CD4-positive, alpha-beta T cell (primary cell): Measurements from ENCODE around the gene CDK6. TPM values are rescaled to one million over a fixed set of nuclear protein-coding genes. Genes with fewer than 3 reads are reported as not detected.

ENCODE experiments used
- ATAC-seq: fragments of 200-7000 bp; cut with Tn5 transposase; one replicate; pipeline ENCODE4 v1.10.0; 2022; ENCODE audit warnings: mild to moderate bottlenecking; ENCODE audit not compliant: poor library complexity
- CTCF ChIA-PET: fragments of 350-600 bp; sonication (Branson Sonifier 250); formaldehyde crosslinking; loops from one replicate; lab custom pipeline; 2021; ENCODE audit warnings: antibody characterized with exemption, inconsistent platforms; lab: Charles Lee
- POLR2A ChIA-PET: fragments of 350-600 bp; sonication (Branson Sonifier 250); formaldehyde crosslinking; loops from one replicate; lab custom pipeline; 2021; ENCODE audit warnings: antibody characterized with exemption, inconsistent platforms; lab: Charles Lee
- DNase-seq, 14 experiments: peaks; one replicate each; pipeline ENCODE4 v3.0.0-alpha.2; 2013 to 2020; ENCODE audit warnings: mixed read lengths in 2 of 14
- H3K27ac ChIP-seq, 2 donors: one replicate each; pipeline versions ENCODE4 v1.5.1 to v1.7.0; 2013; ENCODE audit warnings: low read length in 2 of 2, low read depth in 1 of 2, mild to moderate bottlenecking in 1 of 2
- H3K27me3 ChIP-seq, 2 experiments: 1 replicate in 1 of 2; 2 replicates in 1 of 2; pipeline versions ENCODE4 v1.6.1 to v1.7.0; 2013; ENCODE audit warnings: low read length in 2 of 2, control low read depth in 1 of 2, mild to moderate bottlenecking in 1 of 2, moderate library complexity in 1 of 2; ENCODE audit not compliant: insufficient read depth in 2 of 2, control insufficient read depth in 1 of 2
- H3K36me3 ChIP-seq: one replicate; pipeline ENCODE4 v1.6.1; 2013; ENCODE audit warnings: low read length, control low read depth; ENCODE audit not compliant: insufficient read depth
- H3K4me1 ChIP-seq: one replicate; pipeline ENCODE4 v1.6.1; 2013; ENCODE audit warnings: low read length, control low read depth; ENCODE audit not compliant: insufficient read depth
- H3K4me3 ChIP-seq: one replicate; pipeline ENCODE4 v1.5.1; 2013; ENCODE audit warnings: mild to moderate bottlenecking, low read length, moderate library complexity
- H3K9me3 ChIP-seq, 2 experiments: 1 replicate in 1 of 2; 2 replicates in 1 of 2; pipeline versions ENCODE4 v1.6.1 to v1.7.0; 2013; ENCODE audit warnings: low read length in 2 of 2, mild to moderate bottlenecking in 2 of 2, control low read depth in 1 of 2, moderate library complexity in 1 of 2; ENCODE audit not compliant: control insufficient read depth in 1 of 2, insufficient read depth in 1 of 2
- H3K27ac Mint-ChIP-seq: one replicate; pipeline ENCODE4 v1.8.0; 2020; ENCODE audit warnings: mixed read lengths
- H3K27me3 Mint-ChIP-seq: one replicate; pipeline ENCODE4 v1.8.0; 2021; ENCODE audit warnings: mixed read lengths
- H3K36me3 Mint-ChIP-seq: one replicate; pipeline ENCODE4 v1.8.0; 2021; ENCODE audit warnings: low read depth, mixed read lengths
- H3K4me1 Mint-ChIP-seq: one replicate; pipeline ENCODE4 v1.8.0; 2021; ENCODE audit warnings: low read depth, mixed read lengths
- H3K4me3 Mint-ChIP-seq: one replicate; pipeline ENCODE4 v1.8.0; 2020; ENCODE audit warnings: mild to moderate bottlenecking, mixed read lengths
- H3K9me3 Mint-ChIP-seq: one replicate; pipeline ENCODE4 v1.8.0; 2020; ENCODE audit warnings: mixed read lengths
- intact Hi-C, 2 experiments: fragments of 100-400 bp; cut with DNase I in 1 of 2; cut with micrococcal nuclease in 1 of 2; formaldehyde crosslinking; loops; one replicate each; pipeline versions ENCODE4 v1.15.1 to v1.9.0; 2023 to 2025; cut with DNase I, micrococcal nuclease
- total RNA-seq, 174 experiments: library from RNA in 2 of 174; stranded (reverse) in 2 of 174; gene quantifications; one replicate each; pipeline ENCODE4 v1.2.3 and lab custom pipeline; 2021 to 2026
- TF ChIP-seq, protein P1 (sequence below): fragments of 200-600 bp; IDR thresholded peaks from one replicate; pipeline ENCODE4 v1.8.0; 2022; ENCODE audit warnings: antibody characterized with exemption, mild to moderate bottlenecking

Gene CDK6
- total RNA-seq, 2 experiments from 2014 or later: 13.0 to 13.7 TPM

DNA sequence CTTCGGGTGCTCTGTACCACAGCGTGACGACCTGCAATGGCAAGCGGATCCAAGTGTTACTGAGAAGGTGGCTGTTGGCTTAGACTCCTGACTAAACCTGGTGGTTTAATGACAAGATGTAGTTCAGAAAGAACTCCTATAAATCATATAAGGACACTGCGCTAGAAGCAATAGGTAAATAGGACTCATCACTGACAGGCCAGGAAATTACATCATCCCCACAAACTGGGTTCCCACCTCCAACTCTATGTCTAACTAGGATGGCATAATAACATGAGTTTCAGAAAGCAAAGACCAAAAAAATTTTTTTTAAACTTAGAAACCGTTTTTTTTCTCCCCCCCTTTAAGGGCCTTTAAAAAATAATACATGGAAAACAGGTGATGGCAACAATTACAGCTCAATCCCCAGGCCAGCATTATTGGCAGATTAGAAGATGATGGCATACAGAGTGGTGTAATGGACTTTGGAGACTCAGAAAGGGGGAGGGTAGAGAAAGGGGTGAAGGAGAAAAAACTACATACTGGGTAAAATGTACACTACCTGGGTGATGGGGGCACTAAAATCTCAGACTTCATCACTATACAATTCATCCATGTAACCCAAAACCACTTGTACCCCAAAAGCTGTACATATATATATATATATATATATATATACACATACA lies 164.7 kb downstream of the CDK6 start:
- Mint-ChIP-seq H3K9me3 (no peaks in the 10 kb centered on the region), H3K27ac (no peak overlapping the region), H3K4me3 (no peak overlapping the region), H3K36me3 (peaks cover 24% of the 10 kb centered on the region), H3K4me1 (no peaks in the 10 kb centered on the region), H3K27me3 (no peaks in the 10 kb centered on the region)
- no peak for ATAC-seq
- TF ChIP-seq, protein P1, sequence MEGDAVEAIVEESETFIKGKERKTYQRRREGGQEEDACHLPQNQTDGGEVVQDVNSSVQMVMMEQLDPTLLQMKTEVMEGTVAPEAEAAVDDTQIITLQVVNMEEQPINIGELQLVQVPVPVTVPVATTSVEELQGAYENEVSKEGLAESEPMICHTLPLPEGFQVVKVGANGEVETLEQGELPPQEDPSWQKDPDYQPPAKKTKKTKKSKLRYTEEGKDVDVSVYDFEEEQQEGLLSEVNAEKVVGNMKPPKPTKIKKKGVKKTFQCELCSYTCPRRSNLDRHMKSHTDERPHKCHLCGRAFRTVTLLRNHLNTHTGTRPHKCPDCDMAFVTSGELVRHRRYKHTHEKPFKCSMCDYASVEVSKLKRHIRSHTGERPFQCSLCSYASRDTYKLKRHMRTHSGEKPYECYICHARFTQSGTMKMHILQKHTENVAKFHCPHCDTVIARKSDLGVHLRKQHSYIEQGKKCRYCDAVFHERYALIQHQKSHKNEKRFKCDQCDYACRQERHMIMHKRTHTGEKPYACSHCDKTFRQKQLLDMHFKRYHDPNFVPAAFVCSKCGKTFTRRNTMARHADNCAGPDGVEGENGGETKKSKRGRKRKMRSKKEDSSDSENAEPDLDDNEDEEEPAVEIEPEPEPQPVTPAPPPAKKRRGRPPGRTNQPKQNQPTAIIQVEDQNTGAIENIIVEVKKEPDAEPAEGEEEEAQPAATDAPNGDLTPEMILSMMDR: no peak
- Histone ChIP-seq H3K4me1 (no peaks in the 10 kb centered on the region), H3K9me3 (no peaks in the 10 kb centered on the region), H3K27ac (no peak overlapping the region), H3K27me3 (no peaks in the 10 kb centered on the region), H3K4me3 (no peak overlapping the region), H3K36me3 (no peaks in the 10 kb centered on the region)
- DNase-seq: peak in 1 of 14 experiments; percentile 24
- POLR2A ChIA-PET: no interaction called here
- intact Hi-C loops: no loop called here
- CTCF ChIA-PET: no interaction called here

DNA sequence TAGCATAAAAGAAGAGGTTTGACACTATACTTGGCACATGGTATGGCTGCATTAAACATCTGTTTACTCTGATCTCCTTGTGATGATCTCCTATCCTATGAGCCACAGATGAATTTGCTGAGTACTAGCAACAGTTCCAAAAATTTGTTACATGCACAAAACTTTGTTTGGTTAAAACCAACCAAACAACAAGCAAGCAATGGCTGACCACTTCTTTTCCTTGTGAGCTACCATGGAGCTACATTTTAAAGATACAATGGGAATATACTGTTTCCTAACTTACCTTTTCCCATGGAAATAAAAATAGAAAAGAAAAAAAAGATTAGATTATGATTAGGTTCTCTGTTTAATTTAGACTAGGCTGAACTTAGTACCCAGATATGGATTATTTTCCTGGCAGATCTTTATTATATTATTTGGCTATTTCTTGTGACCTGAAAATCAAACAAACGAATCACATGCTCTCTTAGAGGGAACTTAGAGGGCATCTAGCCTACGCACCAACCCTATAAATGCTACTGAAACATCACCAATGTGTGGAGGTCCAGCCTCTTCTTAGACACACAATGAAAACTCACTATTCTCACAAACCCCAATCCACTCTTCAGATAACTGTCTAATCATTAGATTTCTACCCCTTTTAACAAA lies 166.0 kb downstream of the CDK6 start:
- H3K9me3 ChIP-seq: no peaks in the 10 kb centered on the region
- H3K36me3 ChIP-seq: no peaks in the 10 kb centered on the region
- no peaks in the 10 kb centered on the region for H3K27me3 ChIP-seq
- H3K9me3 Mint-ChIP-seq: no peaks in the 10 kb centered on the region
- H3K4me3 Mint-ChIP-seq: no peak overlapping the region
- POLR2A ChIA-PET: no interaction called here
- no peak overlapping the region for H3K27ac ChIP-seq
- H3K27me3 Mint-ChIP-seq: no peaks in the 10 kb centered on the region
- DNase-seq: no peak
- intact Hi-C loops: no loop called here
- no peak overlapping the region for H3K4me3 ChIP-seq
- peaks cover 27% of the 10 kb centered on the region for H3K36me3 Mint-ChIP-seq
- peaks cover 3% of the 10 kb centered on the region for H3K4me1 Mint-ChIP-seq
- no peak for ATAC-seq
- TF ChIP-seq, protein P1: no peak
- no peaks in the 10 kb centered on the region for H3K4me1 ChIP-seq
- CTCF ChIA-PET: no interaction called here
- H3K27ac Mint-ChIP-seq: no peak overlapping the region

DNA sequence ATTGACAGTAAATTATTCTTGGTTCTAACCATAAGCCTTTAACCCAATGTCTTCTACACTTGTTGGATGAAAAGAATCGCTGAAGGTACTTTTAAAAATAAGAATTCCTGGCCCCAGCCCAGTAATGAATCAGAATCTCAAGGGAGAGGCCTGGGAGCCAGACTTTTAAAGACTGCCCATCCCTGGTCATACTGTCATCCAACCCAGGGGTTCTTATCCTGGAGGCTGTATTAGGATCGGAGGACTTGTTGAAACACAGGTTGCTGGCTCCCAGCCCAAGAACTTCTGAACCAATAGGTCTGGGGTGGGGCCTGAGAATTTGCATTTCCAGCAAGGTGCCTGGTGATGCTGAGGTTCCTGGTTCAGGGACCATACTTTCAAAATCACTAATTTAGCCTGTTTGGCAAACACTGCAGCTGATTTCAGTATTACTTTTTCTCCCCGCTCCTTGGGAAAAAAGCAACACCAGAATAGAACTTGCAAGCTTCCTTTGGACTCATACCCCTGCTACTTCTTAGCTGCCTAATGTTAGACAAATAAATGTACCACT lies 166.7 kb downstream of the CDK6 start:
- H3K9me3 ChIP-seq: no peaks in the 10 kb centered on the region
- peaks cover 7% of the 10 kb centered on the region for H3K4me1 Mint-ChIP-seq
- H3K36me3 ChIP-seq: no peaks in the 10 kb centered on the region
- H3K4me3 ChIP-seq: no peak overlapping the region
- no peak overlapping the region for H3K27ac Mint-ChIP-seq
- peaks cover 3% of the 10 kb centered on the region for H3K4me1 ChIP-seq
- no peak overlapping the region for H3K4me3 Mint-ChIP-seq
- DNase-seq (no peak), ATAC-seq (no peak)
- peaks cover 27% of the 10 kb centered on the region for H3K36me3 Mint-ChIP-seq
- TF ChIP-seq, protein P1: no peak
- intact Hi-C loops: no loop called here
- no peaks in the 10 kb centered on the region for H3K9me3 Mint-ChIP-seq
- POLR2A ChIA-PET: no interaction called here
- CTCF ChIA-PET: no interaction called here
- no peak overlapping the region for H3K27ac ChIP-seq
- no peaks in the 10 kb centered on the region for H3K27me3 Mint-ChIP-seq
- H3K27me3 ChIP-seq: no peaks in the 10 kb centered on the region
